Measurements from ENCODE around the gene RIC8B. TPM values are rescaled to one million over a fixed set of nuclear protein-coding genes. Genes with fewer than 3 reads are reported as not detected.

Gene RIC8B
- total RNA-seq, 1 donor from 2014 or later, result 19.7 TPM

- TF ChIP-seq CTCF (IDR thresholded peaks at IDR 0.05; ENCODE audit: insufficient read depth, low read depth, low read length) (no peak), EZH2 (IDR thresholded peaks at IDR 0.05; ENCODE audit: insufficient read depth, low read length) (no peak)
- Mint-ChIP-seq H3K27me3 (ENCODE audit: low read depth, unreplicated experiment) (no peaks in the 10 kb centered on the region), H3K4me1 (ENCODE audit: low read depth, unreplicated experiment) (no peaks in the 10 kb centered on the region), H3K9me3 (ENCODE audit: unreplicated experiment) (no peaks in the 10 kb centered on the region), H3K4me3 (ENCODE audit: unreplicated experiment) (no peak overlapping the region), H3K27ac (ENCODE audit: unreplicated experiment) (no peak overlapping the region), H3K36me3 (ENCODE audit: low read depth, unreplicated experiment) (peaks cover 8% of the 10 kb centered on the region)
- Histone ChIP-seq H3K27ac (ENCODE audit: low read depth, low read length) (no peak overlapping the region), H3K36me3 (ENCODE audit: insufficient read depth, low read length) (peaks cover 5% of the 10 kb centered on the region), H3K4me1 (ENCODE audit: insufficient read depth, low read length) (no peaks in the 10 kb centered on the region), H3K4me3 (ENCODE audit: insufficient read depth, low read depth, low read length) (no peak overlapping the region), H3K9ac (ENCODE audit: low read length) (no peak overlapping the region), H3K79me2 (ENCODE audit: insufficient read depth, low read length) (no peaks in the 10 kb centered on the region), H3K9me3 (ENCODE audit: insufficient read depth, low read depth, low read length) (no peaks in the 10 kb centered on the region), H3K27me3 (ENCODE audit: insufficient read depth, low read length) (no peaks in the 10 kb centered on the region), H3K4me2 (ENCODE audit: low read length) (no peak overlapping the region), H2AFZ (ENCODE audit: low read depth, low read length) (no peak overlapping the region), H4K20me1 (ENCODE audit: insufficient read depth, low read length) (no peaks in the 10 kb centered on the region)
- DNase-seq (ENCODE audit: low read depth), result no peak
- FAIRE-seq, result no peak
These were observed 57.2 kb downstream of the RIC8B start for GRCh38 chr12:106831699-106832098.

- H3K4me1 Mint-ChIP-seq (ENCODE audit: low read depth, unreplicated experiment), result peaks cover 22% of the 10 kb centered on the region
- no peak overlapping the region for H2AFZ ChIP-seq (ENCODE audit: low read depth, low read length)
- no peak overlapping the region for H3K27ac ChIP-seq (ENCODE audit: low read depth, low read length)
- H3K79me2 ChIP-seq (ENCODE audit: insufficient read depth, low read length), result no peaks in the 10 kb centered on the region
- DNase-seq (ENCODE audit: low read depth) (no peak), FAIRE-seq (no peak)
- H3K36me3 Mint-ChIP-seq (ENCODE audit: low read depth, unreplicated experiment), result peaks cover 6% of the 10 kb centered on the region
- no peak overlapping the region for H3K4me3 Mint-ChIP-seq (ENCODE audit: unreplicated experiment)
- H3K9me3 Mint-ChIP-seq (ENCODE audit: unreplicated experiment), result no peaks in the 10 kb centered on the region
- no peak overlapping the region for H3K4me2 ChIP-seq (ENCODE audit: low read length)
- peaks cover 4% of the 10 kb centered on the region for H3K36me3 ChIP-seq (ENCODE audit: insufficient read depth, low read length)
- peaks cover 18% of the 10 kb centered on the region for H3K4me1 ChIP-seq (ENCODE audit: insufficient read depth, low read length)
- no peaks in the 10 kb centered on the region for H3K27me3 ChIP-seq (ENCODE audit: insufficient read depth, low read length)
- no peak for TF ChIP-seq EZH2 (IDR thresholded peaks at IDR 0.05; ENCODE audit: insufficient read depth, low read length)
- no peak for TF ChIP-seq CTCF (IDR thresholded peaks at IDR 0.05; ENCODE audit: insufficient read depth, low read depth, low read length)
- no peak overlapping the region for H3K27ac Mint-ChIP-seq (ENCODE audit: unreplicated experiment)
- H3K4me3 ChIP-seq (ENCODE audit: insufficient read depth, low read depth, low read length), result no peak overlapping the region
- H3K9me3 ChIP-seq (ENCODE audit: insufficient read depth, low read depth, low read length), result no peaks in the 10 kb centered on the region
- peaks cover 3% of the 10 kb centered on the region for H4K20me1 ChIP-seq (ENCODE audit: insufficient read depth, low read length)
- no peak overlapping the region for H3K9ac ChIP-seq (ENCODE audit: low read length)
- H3K27me3 Mint-ChIP-seq (ENCODE audit: low read depth, unreplicated experiment), result no peaks in the 10 kb centered on the region
These were observed 63.3 kb downstream of the RIC8B start for GRCh38 chr12:106837782-106838181.

GRCh38 chr12:106839333-106839732, 64.9 kb downstream of the RIC8B start:
- H3K9ac ChIP-seq (ENCODE audit: low read length), result no peak overlapping the region
- no peaks in the 10 kb centered on the region for H3K79me2 ChIP-seq (ENCODE audit: insufficient read depth, low read length)
- H3K27me3 ChIP-seq (ENCODE audit: insufficient read depth, low read length), result no peaks in the 10 kb centered on the region
- DNase-seq (ENCODE audit: low read depth) (no peak), FAIRE-seq (no peak)
- TF ChIP-seq CTCF (IDR thresholded peaks at IDR 0.05; ENCODE audit: insufficient read depth, low read depth, low read length), result no peak
- TF ChIP-seq EZH2 (IDR thresholded peaks at IDR 0.05; ENCODE audit: insufficient read depth, low read length), result no peak
- H3K4me1 ChIP-seq (ENCODE audit: insufficient read depth, low read length), result peaks cover 18% of the 10 kb centered on the region
- H3K4me3 Mint-ChIP-seq (ENCODE audit: unreplicated experiment), result no peak overlapping the region
- peaks cover 6% of the 10 kb centered on the region for H3K36me3 ChIP-seq (ENCODE audit: insufficient read depth, low read length)
- H3K9me3 Mint-ChIP-seq (ENCODE audit: unreplicated experiment), result no peaks in the 10 kb centered on the region
- no peak overlapping the region for H2AFZ ChIP-seq (ENCODE audit: low read depth, low read length)
- no peaks in the 10 kb centered on the region for H3K27me3 Mint-ChIP-seq (ENCODE audit: low read depth, unreplicated experiment)
- peaks cover 3% of the 10 kb centered on the region for H4K20me1 ChIP-seq (ENCODE audit: insufficient read depth, low read length)
- H3K27ac ChIP-seq (ENCODE audit: low read depth, low read length), result no peak overlapping the region
- no peak overlapping the region for H3K4me2 ChIP-seq (ENCODE audit: low read length)
- peak overlapping the region; percentile 31 for H3K27ac Mint-ChIP-seq (ENCODE audit: unreplicated experiment)
- peaks cover 4% of the 10 kb centered on the region for H3K36me3 Mint-ChIP-seq (ENCODE audit: low read depth, unreplicated experiment)
- peaks cover 22% of the 10 kb centered on the region for H3K4me1 Mint-ChIP-seq (ENCODE audit: low read depth, unreplicated experiment)
- no peak overlapping the region for H3K4me3 ChIP-seq (ENCODE audit: insufficient read depth, low read depth, low read length)
- no peaks in the 10 kb centered on the region for H3K9me3 ChIP-seq (ENCODE audit: insufficient read depth, low read depth, low read length)

All from astrocyte (in vitro differentiated cells and primary cell).